GM21737 (cell line): ENCODE measurements around the gene FAM3C.

Experiments
- ATAC-seq: cut with Tn5 transposase; IDR thresholded peaks from one replicate; pipeline ENCODE4 v1.9.1; 2021; ENCODE audit warnings: mild to moderate bottlenecking, moderate library complexity; ENCODE audit not compliant: unreplicated experiment

Gene FAM3C

DNA sequence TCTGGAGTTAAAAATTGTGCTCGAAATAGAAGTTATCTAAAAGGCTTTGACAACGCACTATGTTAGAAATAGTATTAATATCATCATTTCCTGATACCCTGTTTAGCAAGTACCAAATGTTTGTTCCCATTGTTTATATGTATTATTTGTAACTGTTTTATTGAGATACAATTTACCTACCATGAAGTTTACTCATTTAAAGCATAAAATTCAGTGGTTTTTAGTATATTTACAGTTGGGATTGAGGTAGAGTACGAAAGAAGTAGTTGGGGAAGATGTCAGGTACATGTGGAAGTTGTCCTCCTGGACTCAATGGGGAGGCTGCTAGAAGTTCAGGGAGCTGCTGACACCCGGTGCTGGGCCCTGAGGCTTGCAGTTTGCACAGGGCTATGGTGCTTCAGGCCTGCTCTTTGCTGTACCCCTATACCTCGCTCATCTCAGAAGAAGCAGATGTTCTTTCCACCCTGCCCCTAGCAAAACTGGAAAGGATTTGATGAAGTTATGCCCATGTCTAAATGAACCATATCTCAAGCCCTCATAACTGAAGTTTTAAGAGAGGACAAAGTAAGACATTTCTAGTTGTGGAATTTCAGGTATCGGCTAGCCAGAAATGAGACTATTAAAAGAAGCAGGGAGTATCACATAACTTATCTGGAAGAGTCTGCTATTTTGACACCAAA lies 92.5 kb downstream of the FAM3C start:
- no peak for ATAC-seq

DNA sequence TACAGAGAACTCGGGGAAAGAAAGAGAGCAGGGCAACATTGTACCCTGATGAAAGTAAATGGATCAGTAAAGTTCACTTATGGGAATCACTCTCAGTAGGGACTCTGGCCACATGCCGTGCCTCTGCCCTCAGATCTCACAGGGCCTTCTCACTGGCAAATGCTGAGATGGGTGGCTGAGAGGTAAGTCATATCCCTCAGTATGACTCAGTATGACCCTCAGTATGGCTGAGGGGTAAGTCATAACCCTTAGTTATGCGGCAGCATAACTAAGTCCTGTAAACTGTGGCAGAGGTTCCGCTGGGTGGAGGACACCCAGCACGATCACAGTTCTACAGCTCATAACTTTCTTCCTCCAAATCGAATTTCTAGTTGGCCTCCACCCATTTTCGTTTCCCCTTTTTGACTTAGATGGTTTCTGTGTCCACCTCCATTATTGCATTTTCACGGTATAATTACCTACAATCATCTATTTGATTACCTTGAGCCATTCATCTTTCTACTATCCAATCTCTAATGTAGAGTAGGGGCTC lies 93.8 kb downstream of the FAM3C start:
- peak; percentile 93 for ATAC-seq

DNA sequence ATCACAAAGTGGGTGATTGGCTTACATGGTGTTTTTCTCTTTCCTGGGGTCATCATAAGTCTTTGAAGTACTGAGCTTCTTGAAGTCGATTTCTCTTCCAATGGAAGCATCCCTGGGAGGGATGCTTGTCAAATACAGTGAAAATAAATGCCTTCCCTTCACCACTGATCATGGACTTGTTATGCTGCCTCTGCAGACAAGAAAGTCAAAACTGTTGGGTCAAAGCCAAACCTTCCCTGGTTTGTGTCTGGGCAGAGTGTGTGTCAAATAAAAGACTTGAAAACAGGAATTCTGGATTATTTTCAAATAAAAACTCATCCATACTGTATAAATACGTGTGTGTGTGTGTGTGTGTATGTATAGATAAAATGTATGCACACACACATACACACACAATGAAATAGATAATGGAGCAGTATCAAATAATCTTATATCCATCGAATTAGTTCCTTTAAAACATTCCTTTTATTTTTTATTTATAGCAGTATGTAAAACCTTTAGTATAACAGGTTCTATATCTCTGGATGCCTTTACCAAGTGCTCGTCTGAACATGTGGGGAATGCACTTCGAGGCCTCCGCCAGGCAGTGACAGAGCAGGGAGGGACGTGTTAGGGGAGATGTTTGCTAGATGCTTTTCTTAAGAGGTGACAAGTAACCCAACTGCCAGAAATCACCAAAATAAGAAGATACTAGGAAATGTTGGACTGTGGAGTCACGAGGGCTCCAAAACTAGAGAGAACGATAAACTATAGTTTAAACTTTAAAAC lies 94.5 kb downstream of the FAM3C start:
- no peak for ATAC-seq

DNA sequence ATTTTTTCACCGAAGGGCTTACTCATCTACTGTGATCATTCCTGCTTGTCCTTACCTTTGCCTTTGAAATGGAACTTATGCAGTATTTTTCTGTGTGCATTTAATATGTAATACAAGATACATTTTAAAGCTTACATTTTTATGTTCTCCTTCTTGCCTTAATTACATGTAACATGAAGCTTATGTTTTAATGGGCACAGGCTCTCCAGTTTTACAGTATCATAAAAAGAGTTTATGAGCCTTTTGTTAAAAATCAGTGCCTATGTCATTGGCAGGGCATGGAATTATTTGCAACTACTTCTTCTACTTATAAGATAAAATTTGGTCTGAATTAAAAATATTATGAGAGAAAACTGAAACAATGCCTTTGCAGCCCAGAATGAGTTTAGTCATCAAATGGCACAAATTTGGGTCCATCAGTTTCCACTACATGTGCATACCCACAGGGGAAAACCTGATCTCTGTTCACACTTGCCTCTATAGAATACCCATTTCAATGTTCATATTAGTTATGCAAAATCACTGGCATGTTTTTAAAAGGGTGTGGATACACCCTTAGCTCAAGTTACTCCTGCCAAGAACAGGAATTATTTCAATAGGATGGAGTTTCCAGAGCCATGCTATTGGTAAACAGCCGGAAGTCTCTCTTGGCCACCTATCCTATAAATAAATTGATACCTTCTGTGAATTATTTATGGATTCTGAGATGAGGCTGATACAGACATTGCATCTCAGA lies 95.3 kb downstream of the FAM3C start:
- no peak for ATAC-seq
